HEK293 (cell line): Measurements from ENCODE around the gene CHST3.

Experiments used
- CTCF ChIA-PET: fragments of 350-600 bp; formaldehyde crosslinking; extraction: SDS; loops from one replicate; lab custom pipeline; 2021; ENCODE audit warnings: antibody characterized with exemption; lab: Yijun Ruan, JAX
- POLR2A ChIA-PET: fragments of 300-600 bp; formaldehyde crosslinking; extraction: SDS; loops from one replicate; lab custom pipeline; 2020; ENCODE audit warnings: antibody characterized with exemption, inconsistent platforms; lab: Yijun Ruan, JAX
- H3K27ac ChIP-seq: fragments of 200-500 bp; sonication (Bioruptor generic); 2 replicates; pipeline ENCODE4 v1.5.1; 2014; ENCODE audit warnings: low read depth, low read length, control low read depth, inconsistent platforms; ENCODE audit errors: extremely low read depth
- H3K36me3 ChIP-seq, 2 experiments: fragments of 200-500 bp in 1 of 2; sonication (Bioruptor generic) in 1 of 2; 1 replicate in 1 of 2; 2 replicates in 1 of 2; pipeline ENCODE4 v1.5.1; 2014 to 2017; ENCODE audit warnings: inconsistent platforms in 2 of 2, low read length in 2 of 2; ENCODE audit not compliant: control insufficient read depth in 2 of 2, insufficient read depth in 1 of 2
- H3K4me1 ChIP-seq: fragments of 200-500 bp; sonication (Bioruptor generic); 2 replicates; pipeline ENCODE4 v1.5.1; 2014; ENCODE audit warnings: mild to moderate bottlenecking, low read length, inconsistent platforms; ENCODE audit not compliant: control insufficient read depth, insufficient read depth
- H3K4me3 ChIP-seq: 2 replicates; pipeline ENCODE4 v1.5.1; 2011; ENCODE audit warnings: low read depth, mild to moderate bottlenecking, control low read depth, low read length, moderate library complexity
- H3K9me3 ChIP-seq: fragments of 200-500 bp; sonication (Bioruptor generic); 2 replicates; pipeline ENCODE4 v1.5.1; 2014; ENCODE audit warnings: low read depth, low read length, inconsistent platforms; ENCODE audit not compliant: control insufficient read depth, insufficient read depth
- HOXD13 ChIP-seq: sonication (generic); formaldehyde crosslinking; IDR thresholded peaks from 2 replicates; pipeline ENCODE4 v1.8.0; 2022; ENCODE audit warnings: missing genetic modification reagents, borderline replicate concordance
- IKZF3 ChIP-seq: fragments of 450-650 bp; IDR thresholded peaks from 2 replicates; pipeline ENCODE4 v1.5.0; 2018; ENCODE audit warnings: missing biosample characterization, mild to moderate bottlenecking, missing genetic modification characterization, moderate library complexity
- KLF16 ChIP-seq: fragments of 450-650 bp; formaldehyde crosslinking; IDR thresholded peaks from 2 replicates; pipeline ENCODE4 v1.5.1; 2017; ENCODE audit warnings: missing biosample characterization, missing genetic modification characterization
- KLF7 ChIP-seq: fragments of 450-650 bp; formaldehyde crosslinking; IDR thresholded peaks from 2 replicates; pipeline ENCODE4 v1.5.1; 2016; ENCODE audit warnings: missing biosample characterization, missing genetic modification characterization, borderline replicate concordance
- TRIM28 ChIP-seq: IDR thresholded peaks from 2 replicates; pipeline ENCODE4 v1.6.1; 2011; ENCODE audit warnings: low read length, control low read depth, borderline replicate concordance
- ZBTB20 ChIP-seq: fragments of 450-650 bp; formaldehyde crosslinking; IDR thresholded peaks from 2 replicates; pipeline ENCODE4 v1.5.1; 2016; ENCODE audit warnings: missing biosample characterization, missing genetic modification characterization
- ZBTB8A ChIP-seq: fragments of 450-650 bp; formaldehyde crosslinking; IDR thresholded peaks from 2 replicates; pipeline ENCODE4 v1.5.1; 2016; ENCODE audit warnings: missing biosample characterization, missing genetic modification characterization
- ZIC2 ChIP-seq: fragments of 450-650 bp; formaldehyde crosslinking; IDR thresholded peaks from 2 replicates; pipeline ENCODE4 v1.5.1; 2016; ENCODE audit warnings: missing biosample characterization, missing genetic modification characterization
- ZNF146 ChIP-seq: fragments of 450-650 bp; formaldehyde crosslinking; IDR thresholded peaks from 2 replicates; pipeline ENCODE4 v1.5.1; 2016; ENCODE audit warnings: missing biosample characterization, missing genetic modification characterization
- ZNF157 ChIP-seq: fragments of 450-650 bp; formaldehyde crosslinking; IDR thresholded peaks from 2 replicates; pipeline ENCODE4 v1.5.1; 2016; ENCODE audit warnings: missing biosample characterization, missing genetic modification characterization
- ZNF169 ChIP-seq: fragments of 450-650 bp; formaldehyde crosslinking; IDR thresholded peaks from 2 replicates; pipeline ENCODE4 v1.5.1; 2016; ENCODE audit warnings: missing biosample characterization, missing genetic modification characterization
- ZNF324 ChIP-seq: fragments of 450-650 bp; formaldehyde crosslinking; IDR thresholded peaks from 2 replicates; pipeline ENCODE4 v1.5.1; 2016; ENCODE audit warnings: missing biosample characterization, missing genetic modification characterization
- ZNF391 ChIP-seq: fragments of 450-650 bp; formaldehyde crosslinking; IDR thresholded peaks from 2 replicates; pipeline ENCODE4 v1.5.1; 2016; ENCODE audit warnings: low read depth, missing biosample characterization, missing genetic modification characterization, borderline replicate concordance
- ZNF423 ChIP-seq: fragments of 450-650 bp; formaldehyde crosslinking; IDR thresholded peaks from 2 replicates; pipeline ENCODE4 v1.5.1; 2016; ENCODE audit warnings: missing biosample characterization, missing genetic modification characterization
- ZNF514 ChIP-seq: fragments of 450-650 bp; formaldehyde crosslinking; IDR thresholded peaks from 2 replicates; pipeline ENCODE4 v1.5.1; 2016; ENCODE audit warnings: missing biosample characterization, missing genetic modification characterization
- ZNF521 ChIP-seq: fragments of 450-650 bp; formaldehyde crosslinking; IDR thresholded peaks from 2 replicates; pipeline ENCODE4 v1.5.1; 2017; ENCODE audit warnings: missing biosample characterization, mild to moderate bottlenecking, missing genetic modification characterization
- ZNF548 ChIP-seq: fragments of 450-650 bp; formaldehyde crosslinking; IDR thresholded peaks from 2 replicates; pipeline ENCODE4 v1.5.1; 2016; ENCODE audit warnings: missing biosample characterization, missing genetic modification characterization
- ZNF660 ChIP-seq: fragments of 450-650 bp; IDR thresholded peaks from 2 replicates; pipeline ENCODE4 v1.5.1; 2018; ENCODE audit warnings: missing biosample characterization, mild to moderate bottlenecking, missing genetic modification characterization
- ZNF701 ChIP-seq: fragments of 450-650 bp; formaldehyde crosslinking; IDR thresholded peaks from 2 replicates; pipeline ENCODE4 v1.5.1; 2016; ENCODE audit warnings: missing biosample characterization, missing genetic modification characterization
- ZNF776 ChIP-seq: fragments of 450-650 bp; formaldehyde crosslinking; IDR thresholded peaks from 2 replicates; pipeline ENCODE4 v1.5.0; 2017; ENCODE audit warnings: missing biosample characterization, missing genetic modification characterization, borderline replicate concordance
- ZNF830 ChIP-seq: fragments of 450-650 bp; IDR thresholded peaks from 2 replicates; pipeline ENCODE4 v1.5.0; 2018; ENCODE audit warnings: missing biosample characterization, missing genetic modification characterization, low read depth, mild to moderate bottlenecking, moderate library complexity
- TF ChIP-seq, protein P1 (sequence below): fragments of 450-650 bp; formaldehyde crosslinking; IDR thresholded peaks from 2 replicates; pipeline ENCODE4 v1.5.1; 2016; ENCODE audit warnings: missing biosample characterization, missing genetic modification characterization

Gene CHST3

DNA sequence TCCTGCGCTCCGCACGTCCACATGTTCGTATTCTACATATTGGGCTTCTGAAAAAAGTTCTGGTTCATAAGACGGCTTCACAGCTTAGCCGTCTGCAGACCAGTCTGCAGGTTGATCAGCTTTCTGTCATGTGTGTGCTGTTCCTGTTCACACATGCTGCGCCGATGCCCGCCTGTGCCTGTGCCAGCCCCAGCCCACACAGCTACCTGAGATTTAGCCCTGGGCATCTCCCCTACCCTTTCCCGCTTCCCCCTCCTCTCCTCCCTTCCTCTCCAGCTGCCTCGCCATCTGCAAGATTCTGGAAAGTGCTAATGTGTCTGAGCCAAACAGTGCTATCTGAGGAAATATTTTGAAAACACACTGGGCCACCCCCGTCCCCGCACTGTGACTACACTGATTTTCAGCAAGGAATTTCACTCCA is 7.1 kb downstream of the CHST3 start:
- peaks cover 5% of the 10 kb centered on the region; the same call in 1 of the 2 replicates for H3K4me1 ChIP-seq
- no peaks in the 10 kb centered on the region for H3K36me3 ChIP-seq
- TF ChIP-seq ZNF391 (tag by site-specific recombination) (no peak), ZNF146 (no peak), HOXD13 (CRISPR knock-in tag) (no peak), ZNF157 (no peak), ZNF776 (tag by site-specific recombination) (no peak), ZNF423 (no peak), IKZF3 (tag by site-specific recombination) (no peak), ZNF701 (tag by site-specific recombination) (no peak)
- POLR2A ChIA-PET, result no interaction called here
- H3K27ac ChIP-seq, result no peak overlapping the region
- no peaks in the 10 kb centered on the region for H3K9me3 ChIP-seq
- no peak overlapping the region for H3K4me3 ChIP-seq
- CTCF ChIA-PET, result interaction anchor here (0.6 to 3.0 kb wide), 7 partner anchors 9 to 542 kb away, joined by 3 to 23 read pairs (median 4); no protein-coding TSS in a partner anchor

DNA sequence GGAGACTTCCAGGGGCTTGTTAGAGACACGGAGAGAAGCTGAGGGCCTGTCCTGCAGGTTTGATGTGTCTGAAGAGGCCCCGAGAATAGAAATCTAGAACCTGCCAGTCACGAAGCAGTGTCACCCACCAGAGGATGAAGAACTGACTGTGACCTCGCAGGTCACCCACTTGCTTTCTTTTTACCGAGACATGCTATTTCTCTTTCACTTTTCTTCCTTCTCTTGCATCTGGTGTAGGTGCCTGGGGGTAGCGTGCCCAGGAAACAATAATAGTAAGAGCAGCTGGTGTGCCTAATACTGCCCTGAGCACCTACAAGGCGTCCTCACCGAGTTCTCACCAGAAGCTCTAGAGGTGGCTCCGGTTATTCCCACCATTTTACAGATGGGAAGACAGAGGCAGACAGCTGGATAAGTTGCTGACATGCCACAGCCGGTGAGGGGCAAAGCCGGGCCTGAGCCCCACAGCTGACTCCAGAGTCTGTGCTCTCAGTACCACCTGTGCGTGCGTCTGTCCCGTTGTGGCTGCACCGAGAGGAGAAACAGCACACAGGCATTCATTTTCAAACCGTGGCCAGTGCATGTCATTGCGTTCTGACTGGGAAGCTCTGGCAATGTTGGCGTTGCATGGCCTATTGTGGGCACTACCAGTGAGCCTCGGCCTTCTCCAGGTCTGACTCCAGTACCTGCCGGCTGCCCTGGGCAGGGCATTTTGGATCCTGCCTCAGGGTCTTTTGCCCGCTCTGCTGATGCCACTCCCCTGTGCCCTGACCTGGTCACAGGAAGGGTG is 7.8 kb downstream of the CHST3 start:
- H3K4me1 ChIP-seq, result peaks cover 5% of the 10 kb centered on the region; the same call in 1 of the 2 replicates
- H3K4me3 ChIP-seq, result no peak overlapping the region
- CTCF ChIA-PET, result interaction anchor here (0.6 to 3.0 kb wide), 5 partner anchors 11 to 543 kb away, joined by 3 to 23 read pairs (median 5); no protein-coding TSS in a partner anchor
- POLR2A ChIA-PET, result no interaction called here
- no peak overlapping the region for H3K27ac ChIP-seq
- H3K36me3 ChIP-seq, result no peaks in the 10 kb centered on the region
- no peak for TF ChIP-seq ZNF660 (tag by site-specific recombination)
- no peak for TF ChIP-seq KLF16 (tag by site-specific recombination)
- TF ChIP-seq, protein P1, sequence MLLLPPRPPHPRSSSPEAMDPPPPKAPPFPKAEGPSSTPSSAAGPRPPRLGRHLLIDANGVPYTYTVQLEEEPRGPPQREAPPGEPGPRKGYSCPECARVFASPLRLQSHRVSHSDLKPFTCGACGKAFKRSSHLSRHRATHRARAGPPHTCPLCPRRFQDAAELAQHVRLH, result no peak
- no peak for TF ChIP-seq ZNF548
- no peak for TF ChIP-seq ZNF830
- no peak for TF ChIP-seq KLF7 (tag by site-specific recombination)
- TF ChIP-seq ZNF169 (tag by site-specific recombination), result no peak
- no peak for TF ChIP-seq ZNF521 (tag by site-specific recombination)
- no peak for TF ChIP-seq TRIM28
- TF ChIP-seq ZBTB20 (tag by site-specific recombination), result no peak
- no peaks in the 10 kb centered on the region for H3K9me3 ChIP-seq

DNA sequence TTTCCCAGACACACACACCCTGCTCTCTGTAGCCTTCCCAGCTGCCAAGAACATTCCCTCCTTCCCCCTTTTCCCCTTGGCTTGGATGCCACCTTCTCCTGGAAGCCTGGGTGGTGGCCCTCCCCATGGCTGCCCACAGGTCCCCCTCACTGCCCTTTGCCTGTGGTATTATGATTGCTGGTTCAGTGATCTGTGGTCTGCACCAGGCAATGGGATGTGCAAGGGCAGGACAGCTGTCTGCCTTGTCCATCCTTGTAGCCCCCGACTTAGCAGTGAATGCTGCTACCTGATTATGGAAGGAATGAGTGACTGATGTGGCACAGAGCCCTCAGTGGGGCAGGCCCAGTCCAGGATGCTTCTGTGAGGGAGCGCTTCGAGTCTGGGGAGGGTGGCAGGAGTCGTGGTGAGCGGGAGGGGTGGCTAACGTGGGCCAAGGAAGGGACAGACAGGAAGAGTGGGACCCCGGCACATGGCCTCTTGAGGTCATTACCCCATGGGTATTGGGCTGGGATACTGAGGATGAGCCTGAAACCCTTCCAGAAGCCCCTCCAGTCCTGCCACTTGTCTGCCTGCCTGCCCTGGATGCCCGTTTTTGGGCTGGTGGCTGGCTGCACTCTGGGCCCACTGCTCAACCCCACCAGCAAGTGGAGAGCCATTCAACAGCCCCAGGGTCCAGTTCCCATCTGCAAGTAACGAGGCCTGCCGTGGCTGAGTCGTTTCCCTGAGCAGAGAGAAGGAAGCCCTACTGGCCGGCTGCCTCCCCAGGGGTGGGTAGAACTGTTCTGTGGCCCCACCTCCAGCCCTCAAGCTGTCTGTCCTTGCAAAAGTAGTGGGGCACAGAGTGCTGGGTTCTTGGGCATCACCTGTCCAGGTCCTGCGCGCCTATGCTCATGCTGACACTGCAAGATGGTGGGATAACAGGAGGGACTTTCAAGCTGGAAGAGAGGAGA is 8.8 kb downstream of the CHST3 start:
- H3K9me3 ChIP-seq, result no peaks in the 10 kb centered on the region
- no peak overlapping the region for H3K27ac ChIP-seq
- no peak for TF ChIP-seq ZNF324
- TF ChIP-seq ZIC2 (tag by site-specific recombination), result 0 out of 2 replicates have a peak, but pooled peaks have one; percentile 14
- peak; percentile 53 for TF ChIP-seq ZBTB8A (tag by site-specific recombination)
- no peak for TF ChIP-seq ZNF514 (tag by site-specific recombination)
- no peaks in the 10 kb centered on the region for H3K36me3 ChIP-seq
- ChIA-PET POLR2A (no interaction called here), CTCF (interaction anchor here (0.8 to 3.0 kb wide), 4 partner anchors 16 to 77 kb away, joined by 3 to 23 read pairs (median 5); no protein-coding TSS in a partner anchor)
- no peak overlapping the region for H3K4me3 ChIP-seq
- peaks cover 5% of the 10 kb centered on the region; the same call in 1 of the 2 replicates for H3K4me1 ChIP-seq
